A172 (cell line): ENCODE results near the gene SIKE1. TPM values are rescaled to one million over a fixed set of nuclear protein-coding genes. Genes with fewer than 3 reads are reported as not detected.
"Not testable (repeated sequence)": the region's sequence is repeated elsewhere in the genome, so short reads cannot be mapped to it uniquely, and the experiment has no call there.

Source experiments
- DNase-seq: peaks from one replicate; pipeline ENCODE4 v3.0.0-alpha.2; 2015; ENCODE audit warnings: low spot score
- total RNA-seq: library from RNA; depleted of rRNA; stranded (reverse); fragments of >200 nt; shearing (Covaris generic); gene quantifications from 2 replicates; pipeline ENCODE4 v1.2.3, GENCODE V29; 2014; rRNA removed

The SIKE1 gene
- 45.6 and 53.9 TPM in 2 replicates for total RNA-seq

DNA sequence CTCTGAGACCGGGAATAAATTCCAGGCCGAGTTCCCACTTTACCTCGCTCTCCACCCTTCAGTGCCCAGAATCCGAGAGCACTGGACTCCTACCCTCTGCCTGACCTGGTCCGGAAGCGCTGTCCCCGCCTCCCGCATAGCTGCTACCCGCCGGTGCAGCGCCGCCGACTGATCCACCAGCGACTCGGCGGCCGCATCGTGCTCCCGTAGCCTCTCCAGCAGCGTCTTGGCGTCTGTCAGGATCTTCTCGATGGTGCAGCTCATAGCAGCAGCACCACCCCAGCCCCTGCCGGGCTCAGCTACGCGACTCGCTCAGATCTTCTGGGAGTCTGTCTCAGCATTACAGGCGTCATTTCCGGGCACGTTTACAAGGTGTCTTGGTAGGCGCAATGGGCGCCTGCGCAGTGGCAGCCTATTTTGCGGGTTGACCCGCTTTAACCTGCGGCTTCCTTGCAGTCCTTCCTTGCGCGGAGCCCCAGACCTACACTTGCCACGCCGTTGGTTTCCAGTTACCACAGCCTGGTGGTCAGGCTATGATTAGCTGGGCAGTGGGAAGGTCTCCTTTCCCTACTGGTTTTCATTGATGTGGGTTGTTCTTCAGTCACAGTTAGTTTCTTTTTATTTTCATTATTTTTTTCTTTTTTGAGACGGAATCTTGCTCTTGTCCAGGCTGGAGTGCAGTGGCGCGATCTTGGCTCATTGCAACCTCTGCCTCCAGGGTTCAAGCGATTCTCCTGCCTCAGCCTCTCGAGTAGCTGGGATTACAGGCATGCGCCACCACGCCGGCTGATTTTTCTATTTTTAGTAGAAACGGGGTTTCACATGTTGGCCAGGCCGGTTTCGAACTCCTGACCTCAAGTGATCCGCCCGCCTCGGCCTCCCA lies at the start of gene SIKE1:
SIKE1 (minus strand) TSS at position 342 of the 883 bp plus-strand sequence; CDS start at position 264, 78 bp downstream.
- DNase-seq, result peak; percentile 95

GRCh38 chr1:114830075-114830474 lies 49.6 kb upstream of the SIKE1 start:
- not testable (repeated sequence) for DNase-seq

GRCh38 chr1:114828251-114828650 lies 47.8 kb upstream of the SIKE1 start:
- peak; percentile 37 for DNase-seq

DNA sequence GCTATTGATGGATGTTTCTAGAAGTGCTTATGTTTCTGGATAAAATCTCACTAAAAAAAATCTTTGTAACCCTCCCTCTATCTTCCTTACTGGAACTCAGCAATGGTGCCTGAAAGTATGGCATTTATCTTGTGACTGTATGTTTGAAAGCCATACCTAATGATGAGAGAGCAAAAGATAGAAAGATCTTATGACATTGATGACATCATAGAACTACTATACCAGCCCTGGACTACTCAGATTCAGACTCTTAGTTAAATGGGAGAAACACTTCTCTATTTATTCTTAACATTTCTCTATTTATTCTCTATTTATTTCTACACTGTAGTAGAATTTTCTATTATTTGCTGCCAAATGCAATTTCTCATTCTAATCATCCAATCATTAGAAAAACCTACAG lies 41.5 kb upstream of the SIKE1 start:
- DNase-seq, result no peak

GRCh38 chr1:114820392-114820791 lies 39.9 kb upstream of the SIKE1 start:
- DNase-seq, result no peak

- no peak for DNase-seq
These were observed 39.4 kb upstream of the SIKE1 start for GRCh38 chr1:114819869-114820268.

DNA sequence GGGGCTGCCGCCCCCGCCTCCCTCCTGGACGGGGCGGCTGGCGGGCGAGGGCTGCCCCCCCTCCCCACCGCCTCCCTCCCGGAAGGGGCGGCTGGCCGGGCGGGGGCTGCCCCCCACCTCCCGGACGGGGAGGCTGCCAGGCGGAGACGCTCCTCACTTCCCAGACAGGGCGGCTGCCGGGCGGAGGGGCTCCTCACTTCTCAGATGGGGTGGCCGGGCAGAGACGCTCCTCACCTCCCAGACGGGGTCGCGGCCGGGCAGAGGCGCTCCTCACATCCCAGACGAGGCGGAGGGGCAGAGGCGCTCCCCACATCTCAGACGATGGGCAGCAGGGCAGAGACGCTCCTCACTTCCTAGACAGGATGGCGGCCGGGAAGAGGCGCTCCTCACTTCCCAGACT lies 24.0 kb upstream of the SIKE1 start:
- not testable (repeated sequence) for DNase-seq

GRCh38 chr1:114803001-114803400 lies 22.5 kb upstream of the SIKE1 start:
- no peak for DNase-seq

- DNase-seq, result no peak
These were observed 13.6 kb upstream of the SIKE1 start for GRCh38 chr1:114794038-114794437.

DNA sequence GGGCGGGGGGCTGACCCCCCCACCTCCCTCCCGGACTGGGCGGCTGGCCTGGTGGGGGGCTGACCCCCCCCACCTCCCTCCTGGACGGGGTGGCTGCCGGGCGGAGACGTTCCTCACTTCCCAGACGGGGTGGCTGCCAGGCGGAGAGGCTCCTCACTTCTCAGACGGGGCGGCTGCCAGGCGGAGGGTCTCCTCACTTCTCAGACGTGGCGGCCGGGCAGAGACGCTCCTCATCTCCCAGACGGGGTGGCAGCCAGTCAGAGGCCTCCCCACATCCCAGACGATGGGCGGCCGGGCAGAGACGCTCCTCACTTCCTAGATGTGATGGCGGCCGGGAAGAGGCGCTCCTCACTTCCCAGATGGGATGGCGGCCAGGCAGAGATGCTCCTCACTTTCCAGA lies 10.1 kb upstream of the SIKE1 start:
- DNase-seq, result not testable (repeated sequence)

- not testable (repeated sequence) for DNase-seq
These were observed 6.0 kb upstream of the SIKE1 start for GRCh38 chr1:114786440-114786839.

DNA sequence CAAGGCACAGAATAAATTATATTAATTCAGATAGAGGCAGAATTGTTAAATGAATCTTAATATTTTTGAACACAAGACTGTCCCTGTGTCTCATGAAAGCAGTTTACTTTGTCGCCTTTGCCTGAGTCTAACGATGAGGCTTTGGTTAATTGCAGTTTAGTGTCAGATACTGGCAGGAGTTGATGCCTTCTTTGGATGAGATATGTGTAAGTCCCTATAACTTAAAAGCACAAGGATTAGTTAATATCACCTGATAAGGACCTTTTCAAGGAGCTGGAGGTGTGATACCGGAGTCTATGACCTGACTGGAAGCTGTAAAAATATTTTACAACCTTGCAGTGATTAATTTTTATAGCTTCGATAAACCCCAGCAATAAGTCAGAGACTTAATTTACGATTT lies 2.0 kb upstream of the SIKE1 start:
- no peak for DNase-seq

DNA sequence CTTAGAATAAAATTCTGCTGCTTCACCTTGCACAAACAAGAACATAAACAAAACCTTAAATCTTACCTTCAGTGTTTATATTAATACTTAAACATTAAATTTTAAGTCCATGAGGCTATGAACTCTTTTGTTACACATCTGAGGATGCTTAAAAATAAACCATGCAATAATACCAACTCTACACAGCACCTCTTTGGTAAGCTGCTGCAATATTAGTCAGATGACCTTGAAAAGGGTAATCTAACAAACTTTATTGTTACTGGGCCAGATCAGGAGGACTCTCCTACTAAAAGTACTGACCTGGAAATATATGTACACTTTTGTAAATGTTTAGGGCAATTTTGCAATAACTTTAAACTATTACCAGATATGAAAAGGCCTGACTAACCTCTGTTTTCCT lies 763 bp downstream of the SIKE1 start:
- no peak for DNase-seq

DNA sequence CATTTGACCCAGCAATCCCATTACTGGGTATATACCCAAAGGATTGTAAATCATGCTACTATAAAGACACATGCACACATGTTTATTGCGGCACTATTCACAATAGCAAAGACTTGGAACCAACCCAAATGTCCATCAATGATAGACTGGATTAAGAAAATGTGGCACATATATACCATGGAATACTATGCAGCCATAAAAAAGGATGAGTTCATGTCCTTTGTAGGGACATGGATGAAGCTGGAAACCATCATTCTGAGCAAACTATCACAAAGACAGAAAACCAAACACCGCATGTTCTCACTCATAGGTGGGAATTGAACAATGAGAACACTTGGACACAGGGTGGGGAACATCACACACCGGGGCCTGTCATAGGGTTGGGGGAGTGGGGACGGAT lies 3.8 kb downstream of the SIKE1 start:
- not testable (repeated sequence) for DNase-seq

- no peak for DNase-seq
These were observed 8.5 kb downstream of the SIKE1 start for GRCh38 chr1:114771992-114772391.

DNA sequence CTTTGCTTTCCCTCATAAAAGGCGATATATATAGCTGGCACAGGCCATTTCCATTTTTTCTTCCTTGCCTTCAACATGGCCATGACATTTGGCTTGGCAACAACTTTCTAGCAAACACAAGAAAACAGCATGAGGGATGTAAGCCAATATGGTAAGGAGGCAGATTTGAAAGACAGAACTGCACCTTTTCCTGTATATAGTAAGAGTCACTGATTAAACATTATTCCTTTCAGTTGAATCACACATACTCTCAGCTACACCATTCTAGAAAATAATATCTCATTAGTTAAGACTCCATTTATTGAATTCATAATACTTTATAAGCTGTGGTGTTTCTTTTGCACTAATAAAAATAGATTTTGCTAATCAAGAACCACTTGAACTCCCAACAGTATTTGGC lies 9.5 kb downstream of the SIKE1 start:
- DNase-seq, result no peak

DNA sequence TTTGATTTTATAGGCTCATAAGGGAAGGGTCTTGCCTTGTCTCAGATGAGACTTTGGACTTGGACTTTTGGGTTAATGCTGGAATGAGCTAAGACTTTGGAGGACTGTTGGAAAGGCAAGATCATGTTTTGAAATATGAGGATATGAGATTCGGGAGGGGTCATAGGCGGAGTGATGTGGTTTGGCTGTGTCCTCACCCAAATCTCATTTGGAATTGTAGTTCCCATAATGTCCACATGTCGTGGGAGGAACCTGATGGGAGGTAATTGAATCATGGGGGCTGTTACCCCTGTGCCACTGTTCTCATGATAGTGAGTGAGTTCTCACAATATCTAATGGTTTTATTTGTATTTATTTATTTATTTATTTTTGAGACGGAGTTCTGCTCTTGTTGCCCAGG lies 15.8 kb downstream of the SIKE1 start:
- no peak for DNase-seq

DNA sequence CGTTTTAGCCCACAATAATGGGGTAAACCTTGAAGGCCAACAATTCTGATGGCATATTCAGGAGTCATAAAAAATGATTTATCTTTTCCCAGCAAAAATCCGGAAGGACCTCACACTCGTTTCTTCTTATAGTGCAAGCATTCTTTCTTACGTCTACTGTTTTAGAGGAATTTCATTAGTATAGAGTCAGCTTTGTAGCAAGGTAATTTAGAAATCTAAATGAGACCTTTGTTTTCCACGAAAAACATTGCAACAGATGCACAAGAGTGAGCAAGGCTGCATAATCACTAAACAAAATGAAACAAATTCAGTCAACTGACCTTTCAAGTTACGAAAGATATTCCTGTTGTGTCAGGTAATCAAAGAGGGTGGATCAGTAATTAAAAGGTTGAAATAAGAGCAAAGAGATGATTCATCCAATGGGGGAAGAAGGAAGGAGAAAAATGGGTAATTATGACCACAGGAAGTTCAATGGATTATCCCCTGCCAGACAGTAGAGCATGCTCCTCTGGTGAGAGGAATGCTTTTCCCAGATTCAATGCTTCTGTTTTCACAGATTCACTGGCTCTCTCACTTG lies 22.1 kb downstream of the SIKE1 start:
- DNase-seq, result peak; percentile 36

DNA sequence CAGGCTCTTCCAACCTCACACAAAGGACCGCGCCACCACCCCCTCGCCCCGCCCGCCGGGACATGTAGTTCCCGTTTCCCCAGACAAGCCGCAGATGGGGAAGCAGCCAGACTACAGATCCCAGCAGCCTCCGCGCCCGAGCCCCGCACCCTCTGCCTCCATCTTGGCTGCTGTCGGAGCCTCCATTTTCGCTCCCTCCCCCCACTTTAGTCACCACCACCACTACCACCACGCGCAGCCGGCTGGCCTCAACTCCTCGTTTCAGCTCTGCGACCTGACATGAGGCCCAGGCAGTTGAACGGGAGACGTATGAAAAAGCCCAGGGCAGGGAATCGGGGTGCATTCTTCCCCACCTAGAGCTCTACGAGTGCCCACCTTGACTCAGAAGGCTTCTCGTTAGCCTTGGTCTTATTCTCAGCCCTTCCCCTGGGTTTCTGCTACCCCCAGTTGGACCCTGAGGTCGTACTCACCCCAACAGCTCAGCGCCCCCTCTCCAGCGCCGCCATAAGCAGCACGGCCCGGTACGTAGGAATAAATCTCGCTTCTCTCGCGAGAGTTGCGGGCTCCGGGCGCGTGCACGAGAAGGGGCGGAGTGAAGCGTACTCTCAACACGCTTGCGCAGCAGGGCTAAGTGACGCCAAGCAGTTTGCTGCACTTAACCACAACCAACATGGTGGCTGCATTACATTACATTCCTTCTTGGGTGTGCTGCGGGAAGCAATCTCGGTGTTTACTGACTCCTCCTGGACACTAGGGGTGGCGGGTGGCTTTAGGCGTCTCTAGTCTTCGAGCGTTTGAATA lies 22.8 kb downstream of the SIKE1 start, which contains the start of gene CSDE1:
CSDE1 (minus strand) TSS at position 530 of the 801 bp plus-strand sequence. CDS start 18,094 bp downstream, outside the sequence.
- DNase-seq, result peak; percentile 97

DNA sequence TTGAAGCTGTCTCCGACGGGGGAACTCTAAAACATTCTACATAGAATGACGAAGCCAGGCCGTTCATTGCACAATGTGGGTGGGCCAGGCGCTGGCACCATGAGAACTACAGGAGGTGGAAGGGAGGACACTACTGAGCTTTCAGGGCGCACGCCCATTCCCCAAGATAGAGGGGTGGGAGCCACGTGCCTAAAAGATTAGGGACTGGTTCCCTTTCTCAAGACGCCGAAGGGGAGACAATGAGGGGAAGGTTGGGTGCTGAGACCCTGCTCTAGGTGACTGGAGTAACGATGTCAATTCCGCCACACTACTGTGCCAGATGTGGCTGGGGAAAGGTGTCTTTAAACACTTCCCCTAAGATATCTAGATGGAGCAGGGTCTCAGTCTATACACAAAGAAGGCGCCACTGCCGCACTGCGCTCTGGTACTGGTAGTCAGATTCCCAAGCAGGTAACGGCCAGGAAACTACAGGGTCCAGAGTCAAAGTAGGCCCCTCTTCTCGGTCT lies 23.5 kb downstream of the SIKE1 start:
- peak; percentile 11 for DNase-seq

DNA sequence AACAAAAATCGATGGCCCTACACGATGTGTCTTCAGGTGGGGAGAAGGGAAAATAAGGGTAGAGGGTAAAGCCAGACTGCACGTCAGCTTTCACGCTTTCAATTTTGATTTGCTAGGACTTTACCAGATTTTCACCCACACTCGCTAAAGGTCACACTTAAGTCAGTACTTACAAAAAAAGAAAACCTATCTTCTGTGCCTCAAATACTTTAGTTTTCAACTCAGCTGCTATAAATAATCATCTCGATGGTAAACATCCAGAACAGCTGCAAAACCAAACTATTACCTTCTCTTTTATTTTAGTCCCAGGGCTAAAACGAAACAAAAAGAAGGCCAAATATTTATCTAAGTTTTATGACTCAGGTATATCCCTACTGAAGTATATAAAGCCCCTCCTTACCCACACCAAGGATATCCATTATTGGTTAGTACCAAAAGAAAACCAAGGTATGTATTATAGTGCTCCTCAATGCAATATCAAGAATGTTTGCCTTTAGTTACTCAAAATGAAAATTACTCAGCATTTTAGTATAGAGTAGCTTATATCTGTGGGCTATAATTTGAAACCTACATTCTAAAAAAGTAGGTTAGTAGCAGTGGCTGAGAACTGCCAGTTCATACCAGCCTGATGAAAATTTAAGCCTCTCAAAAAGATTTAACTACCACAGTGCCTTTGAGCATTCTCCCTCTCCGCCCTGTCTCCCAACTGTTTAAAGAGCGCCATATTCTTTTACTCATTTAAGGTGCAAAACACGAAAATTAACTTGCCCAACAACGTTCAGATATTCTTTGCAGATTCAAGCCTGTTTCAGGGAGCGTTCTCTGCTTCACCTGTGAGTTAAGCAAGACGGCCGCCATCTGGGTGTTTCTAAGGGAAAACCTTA lies 24.2 kb downstream of the SIKE1 start:
- DNase-seq, result no peak
